NCI-H2227 (cell line): Measurements from ENCODE around the gene JADE3.
A peak's percentile ranks its signal among the peaks of the same experiment; 100 is the strongest.

Source experiments
- DNase-seq: peaks from one replicate; lab custom pipeline; 2025; ENCODE audit not compliant: unreplicated experiment; lab: John Stamatoyannopoulos, UW

The JADE3 gene

GRCh38 chrX:46992070-46992469 lies 79.8 kb downstream of the JADE3 start:
- no peak for DNase-seq

- DNase-seq = no peak
Measured at GRCh38 chrX:46994096-46994495, 81.9 kb downstream of the JADE3 start.

- no peak for DNase-seq
Measured at GRCh38 chrX:47012131-47012530, 99.9 kb downstream of the JADE3 start.

- DNase-seq = no peak
Measured at GRCh38 chrX:47026198-47026597, 114.0 kb downstream of the JADE3 start.

GRCh38 chrX:47030339-47030738 lies 118.1 kb downstream of the JADE3 start:
- peak; percentile 88 for DNase-seq

DNA sequence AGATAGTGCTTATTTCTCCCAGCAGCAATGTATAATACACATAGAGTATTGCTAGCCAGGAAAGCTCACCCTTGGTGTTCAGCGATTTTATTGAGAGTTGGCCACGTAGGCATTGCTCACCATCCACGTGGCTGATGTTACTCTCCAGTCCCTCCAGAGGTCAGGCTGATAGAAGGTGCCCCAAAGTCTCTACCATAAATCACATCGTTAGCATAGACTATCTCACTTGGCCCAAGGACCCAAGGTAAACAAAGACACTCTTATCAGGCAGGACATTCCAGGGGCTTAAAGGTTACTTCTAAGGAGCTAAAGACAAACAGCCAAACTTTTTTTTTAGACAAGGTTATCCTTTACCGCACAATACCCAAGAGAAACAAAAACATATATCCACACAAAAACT lies 135.8 kb downstream of the JADE3 start:
- DNase-seq = no peak

GRCh38 chrX:47059142-47059874 lies 147.1 kb downstream of the JADE3 start:
- DNase-seq = no peak

- no peak for DNase-seq
Measured at GRCh38 chrX:47060708-47061107, 148.5 kb downstream of the JADE3 start.

DNA sequence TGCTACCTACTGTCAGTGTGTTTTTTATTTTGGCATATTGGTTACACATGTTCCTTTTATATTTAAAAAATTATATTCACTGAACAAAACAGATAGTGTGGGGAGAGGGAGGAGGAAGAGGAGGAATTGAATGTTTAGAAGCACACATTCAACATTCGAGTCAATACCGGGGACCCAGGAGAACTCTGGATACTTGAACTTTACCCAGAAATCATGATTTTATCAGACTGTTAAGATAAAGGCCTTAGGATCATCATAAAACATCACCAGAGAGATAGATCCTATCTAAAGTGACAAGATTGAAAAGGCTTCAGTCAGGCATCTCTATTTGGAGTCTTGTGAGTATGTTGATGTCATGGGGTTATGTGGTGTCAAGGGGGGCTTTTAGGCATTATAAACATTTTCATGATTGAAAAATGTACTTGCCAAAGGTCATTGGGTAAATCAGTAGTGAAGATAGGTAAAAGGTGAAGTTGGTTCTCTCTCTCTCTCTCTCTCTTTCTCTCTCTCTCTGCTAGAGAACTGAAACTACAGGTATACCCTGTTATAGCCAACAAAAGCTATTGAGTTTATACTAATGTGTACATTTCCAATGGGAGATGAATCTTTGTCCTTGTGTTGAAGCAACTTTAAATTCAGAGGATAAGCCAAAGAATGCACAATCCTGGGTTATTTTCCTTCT lies 149.2 kb downstream of the JADE3 start:
- DNase-seq = no peak

GRCh38 chrX:47063179-47063578 lies 151.0 kb downstream of the JADE3 start:
- no peak for DNase-seq

DNA sequence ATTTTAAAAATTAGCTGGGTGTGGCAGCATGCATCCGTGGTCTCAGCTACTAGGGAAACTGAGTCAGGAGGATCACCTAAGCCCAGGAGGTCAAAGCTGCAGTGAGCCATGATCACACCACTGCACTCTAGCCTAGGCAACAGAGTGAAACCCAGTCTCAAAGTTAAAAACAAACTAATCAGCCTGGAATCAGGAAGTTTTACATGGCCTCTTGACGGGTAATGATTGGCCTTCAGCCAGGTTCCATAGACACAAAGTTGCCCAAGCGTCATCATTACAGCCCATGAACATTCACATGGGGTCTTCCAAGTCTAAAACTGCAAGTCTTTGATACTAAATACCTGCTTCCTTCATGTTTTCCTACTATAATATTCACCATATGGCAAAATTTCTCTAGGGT lies 156.0 kb downstream of the JADE3 start:
- DNase-seq = no peak

GRCh38 chrX:47068720-47069119 lies 156.5 kb downstream of the JADE3 start:
- DNase-seq = no peak

GRCh38 chrX:47078129-47079043 lies 166.2 kb downstream of the JADE3 start, which contains the start of gene RGN:
Gene RGN, plus strand, starts transcription at chrX:47078443. Its CDS starts 2,702 bp downstream, at chrX:47081145.
- DNase-seq = no peak

- no peak for DNase-seq
Measured at GRCh38 chrX:47080215-47080914, 168.1 kb downstream of the JADE3 start.

GRCh38 chrX:47080915-47081236 lies 168.7 kb downstream of the JADE3 start:
- DNase-seq = no peak

DNA sequence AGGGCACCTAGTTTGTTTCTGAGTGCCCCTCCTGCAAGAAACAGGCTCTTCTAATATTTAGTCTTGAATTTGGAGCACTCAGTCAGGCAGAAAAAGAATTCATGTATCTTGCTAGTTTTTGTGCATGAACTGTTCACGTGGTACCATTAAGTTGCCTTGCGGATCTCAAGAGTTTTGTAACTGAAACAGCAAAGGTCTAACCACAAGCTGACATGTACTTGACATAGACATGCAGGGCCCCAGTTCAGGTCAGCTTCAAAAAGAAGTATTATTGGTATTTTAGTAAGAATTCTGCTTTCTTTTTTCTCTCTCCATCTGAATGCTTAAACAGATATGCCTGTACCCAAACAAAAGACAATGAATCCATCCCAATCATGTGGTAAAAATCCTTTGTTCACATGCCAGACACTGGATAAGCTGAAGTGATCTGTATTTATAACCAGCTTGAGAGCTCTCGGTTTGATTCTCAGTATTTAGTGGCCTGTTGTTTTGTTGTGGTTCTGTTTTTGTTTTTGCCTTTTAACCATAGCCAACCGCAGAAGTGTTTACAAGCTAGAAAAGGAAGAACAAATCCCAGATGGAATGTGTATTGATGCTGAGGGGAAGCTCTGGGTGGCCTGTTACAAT lies 179.0 kb downstream of the JADE3 start:
- no peak for DNase-seq

GRCh38 chrX:47093248-47093647 lies 181.0 kb downstream of the JADE3 start:
- peak; percentile 60 for DNase-seq

- no peak for DNase-seq
Measured at GRCh38 chrX:47093860-47094259, 181.6 kb downstream of the JADE3 start.

DNA sequence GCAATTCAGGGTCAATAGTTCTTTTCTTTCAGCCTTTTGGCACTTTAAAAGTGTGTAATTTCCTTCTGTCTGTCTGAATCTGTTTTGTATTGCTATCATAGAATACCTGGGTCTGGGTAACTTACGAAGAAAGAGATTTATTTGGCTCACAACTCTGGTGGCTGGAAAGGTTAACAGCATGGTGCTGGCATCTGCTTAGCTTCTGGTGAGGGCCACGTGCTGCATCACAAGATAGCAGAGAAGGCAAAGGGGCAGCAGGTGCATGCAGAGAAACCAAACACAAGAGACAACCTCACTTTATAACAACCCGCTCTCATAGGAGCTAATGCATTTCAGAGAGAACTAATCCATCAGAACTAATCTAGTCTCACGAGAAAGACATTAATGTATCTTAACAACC lies 184.8 kb downstream of the JADE3 start:
- peak; percentile 52 for DNase-seq

DNA sequence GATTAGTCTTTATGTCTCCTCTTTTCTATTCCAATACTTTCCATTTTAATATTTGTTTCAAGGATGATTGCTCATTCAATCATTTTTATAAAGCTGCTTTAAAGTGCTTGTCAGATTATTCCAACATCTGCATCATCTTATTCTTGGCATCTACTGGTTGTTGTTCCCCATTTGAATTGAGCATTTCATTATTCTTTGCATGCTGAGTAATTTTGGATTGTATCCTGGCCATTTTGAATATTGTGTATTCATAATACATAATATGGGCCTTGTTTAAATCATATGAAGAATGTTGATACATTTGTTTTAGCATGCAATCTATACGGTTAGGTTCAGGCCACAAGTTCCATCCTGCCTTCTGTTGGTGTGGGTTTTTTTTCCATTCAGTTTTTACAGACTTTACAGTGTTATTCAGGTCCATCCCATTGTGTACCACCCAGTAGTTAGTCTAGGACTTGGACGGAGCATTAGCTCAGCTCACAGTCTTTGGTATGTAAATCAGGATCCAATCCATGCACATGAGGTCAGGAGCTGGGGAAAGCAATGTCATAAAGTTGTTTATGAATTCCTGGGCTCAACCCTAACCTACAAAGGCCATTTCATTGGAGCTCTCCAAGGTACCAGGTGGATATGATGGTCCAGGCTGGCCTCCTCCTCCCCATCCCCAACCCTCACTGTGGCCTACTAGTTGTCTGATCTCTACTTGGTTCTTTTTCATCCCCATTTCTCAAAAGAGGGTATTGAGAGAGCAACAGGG lies 186.3 kb downstream of the JADE3 start:
- no peak for DNase-seq
